GM21367 (cell line): ENCODE data around the gene ABHD12B.

Source experiments
- ATAC-seq: cut with Tn5 transposase; IDR thresholded peaks from one replicate; pipeline ENCODE4 v1.9.1; 2021; ENCODE audit not compliant: unreplicated experiment

The ABHD12B gene

GRCh38 chr14:50837850-50838470 is 33.9 kb upstream of the ABHD12B start:
- no peak for ATAC-seq

DNA sequence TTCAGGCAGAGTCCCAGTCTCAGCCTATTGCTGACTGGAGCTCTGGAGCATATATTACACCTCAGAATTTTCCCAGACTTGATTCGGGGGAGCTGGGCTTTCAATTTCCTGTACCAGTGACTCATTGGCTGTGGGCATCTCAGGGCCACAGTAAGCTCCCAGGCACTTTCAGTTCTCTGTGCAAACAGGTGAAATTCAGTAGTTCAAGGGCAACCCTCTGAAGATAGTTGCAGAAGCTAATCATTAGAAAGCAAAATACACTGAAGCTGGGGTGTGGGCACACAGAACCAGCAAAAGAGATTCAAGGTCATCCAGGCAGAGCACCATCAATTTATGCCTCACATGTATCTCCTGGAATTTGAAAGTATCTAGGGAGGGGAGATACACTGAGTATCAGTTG is 32.8 kb upstream of the ABHD12B start:
- ATAC-seq = no peak

DNA sequence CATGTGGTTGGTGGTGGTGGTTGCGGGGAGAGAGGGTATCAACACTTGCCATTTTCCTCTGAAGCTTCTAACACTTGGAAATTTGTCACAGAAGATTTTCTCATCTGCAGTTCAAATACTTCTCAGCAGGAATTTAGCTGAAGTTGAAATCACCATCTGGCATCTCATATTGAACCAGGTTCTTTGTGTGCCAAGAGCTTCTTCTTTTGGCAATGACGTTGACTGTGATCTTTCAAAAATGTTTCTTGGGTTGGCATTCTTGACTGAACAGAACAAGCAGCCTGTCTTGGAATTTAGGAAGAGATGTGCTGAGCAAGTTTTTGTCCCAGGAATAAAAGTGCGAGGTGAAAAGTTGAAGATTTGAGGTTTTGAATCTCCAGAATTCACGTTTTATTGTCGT is 32.2 kb upstream of the ABHD12B start:
- no peak for ATAC-seq

GRCh38 chr14:50844391-50844790 is 27.5 kb upstream of the ABHD12B start:
- no peak for ATAC-seq

DNA sequence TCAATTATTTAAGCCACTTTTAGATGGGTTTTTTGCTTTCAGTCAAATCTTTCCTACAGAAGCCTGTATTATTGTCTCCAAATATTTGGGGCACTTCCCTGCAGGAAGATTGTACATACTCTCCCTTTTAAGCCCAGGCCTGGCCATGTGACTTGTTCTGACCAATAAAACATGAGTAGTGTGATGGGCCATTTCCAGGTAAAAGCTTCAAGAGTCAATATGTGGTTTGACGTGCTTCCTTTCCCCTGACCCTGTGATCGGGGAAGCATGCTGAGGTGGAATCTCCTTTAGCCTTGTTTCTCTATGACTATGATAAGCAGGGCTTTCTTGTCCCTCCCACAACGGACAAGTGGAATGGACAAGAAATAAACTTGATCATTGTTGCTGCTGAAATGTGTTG is 26.7 kb upstream of the ABHD12B start:
- no peak for ATAC-seq

GRCh38 chr14:50846226-50846880 is 25.5 kb upstream of the ABHD12B start:
- ATAC-seq = no peak

GRCh38 chr14:50853891-50854290 is 18.0 kb upstream of the ABHD12B start:
- ATAC-seq = no peak

GRCh38 chr14:50854521-50854920 is 17.3 kb upstream of the ABHD12B start:
- ATAC-seq = no peak

- ATAC-seq = no peak
Measured at GRCh38 chr14:50855558-50855957, 16.3 kb upstream of the ABHD12B start.

DNA sequence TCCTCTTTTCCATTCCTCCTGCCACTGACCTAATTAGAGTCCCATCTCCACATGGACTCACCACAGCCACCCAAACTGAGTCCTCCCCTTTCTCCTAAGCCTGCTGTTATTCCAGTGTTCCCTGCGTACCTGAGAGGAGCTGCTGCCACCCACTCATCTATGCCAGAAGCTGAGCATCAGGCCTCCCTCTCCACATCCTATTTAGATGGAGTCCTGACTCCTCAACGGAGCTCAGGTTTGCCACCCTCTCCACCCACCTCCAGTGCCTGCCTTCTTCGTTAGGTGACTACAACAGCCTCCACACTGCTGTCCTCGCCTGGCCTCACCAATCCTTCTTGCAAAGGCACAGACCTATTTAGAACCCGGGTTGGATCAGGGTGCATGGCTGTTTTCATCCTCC is 15.2 kb upstream of the ABHD12B start:
- ATAC-seq = no peak

- ATAC-seq = no peak
Measured at GRCh38 chr14:50859296-50859624, 12.6 kb upstream of the ABHD12B start.

DNA sequence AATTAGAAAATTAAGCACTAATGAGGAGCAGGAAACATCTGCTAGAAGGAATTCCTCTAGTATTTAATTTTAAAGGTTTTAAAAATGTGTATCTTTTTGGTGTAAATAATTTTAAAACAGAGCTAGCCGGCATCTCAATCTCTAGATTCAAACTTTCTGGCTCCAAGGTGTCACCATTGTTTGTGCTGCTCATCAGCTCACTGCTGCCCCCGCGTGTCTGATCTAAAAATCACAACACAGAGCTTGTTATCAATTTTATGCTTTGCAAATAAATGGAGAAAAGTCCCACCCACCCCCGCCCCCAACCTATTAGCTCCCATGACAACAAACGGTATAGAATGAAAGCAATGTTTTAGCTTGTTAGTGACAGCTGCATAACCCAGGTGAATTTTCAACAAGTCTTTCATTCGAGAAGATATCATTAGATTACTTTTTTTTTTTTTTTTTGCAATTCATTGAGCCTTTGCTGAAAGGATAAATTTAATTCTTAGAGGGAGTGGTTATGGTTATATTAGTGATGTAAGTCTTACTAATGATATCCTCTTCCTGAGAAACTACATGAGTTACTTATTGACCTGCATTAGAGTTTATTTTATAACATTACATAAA is 11.3 kb upstream of the ABHD12B start:
- no peak for ATAC-seq

- no peak for ATAC-seq
Measured at GRCh38 chr14:50862036-50862570, 9.8 kb upstream of the ABHD12B start.

GRCh38 chr14:50864237-50864636 is 7.6 kb upstream of the ABHD12B start:
- ATAC-seq = no peak

GRCh38 chr14:50864946-50865345 is 6.9 kb upstream of the ABHD12B start:
- ATAC-seq = no peak

DNA sequence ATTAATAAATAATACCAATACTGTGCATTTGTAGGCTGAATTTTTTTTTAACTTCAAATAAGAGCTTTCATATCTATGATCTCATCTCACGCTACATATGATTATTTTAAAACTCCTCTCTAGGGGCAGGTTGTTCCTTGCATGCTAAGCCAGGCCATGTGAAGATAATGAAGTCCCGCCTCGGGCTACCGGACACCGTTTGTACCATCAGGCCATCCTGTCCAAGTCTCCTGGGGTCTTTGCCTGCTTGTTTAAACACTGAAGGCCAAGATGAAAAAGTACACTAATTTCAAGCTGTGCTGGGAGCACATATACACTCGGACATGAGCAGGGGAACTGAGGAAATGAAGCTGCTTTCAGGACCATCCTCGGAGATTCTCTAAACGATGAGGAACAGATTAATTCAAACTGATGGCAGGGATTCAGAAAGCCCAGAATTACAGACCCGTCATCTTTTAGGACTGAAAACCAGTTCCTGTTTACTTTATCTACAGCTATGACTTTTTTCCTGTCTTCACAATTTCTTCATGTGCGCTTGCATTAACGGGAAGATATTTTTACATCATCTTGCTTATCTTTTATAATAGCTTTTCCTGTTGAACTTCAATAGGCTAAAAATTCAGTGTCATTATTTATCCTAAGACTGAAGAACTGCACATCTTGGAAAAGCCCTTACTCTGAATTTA is 6.3 kb upstream of the ABHD12B start:
- ATAC-seq = no peak

GRCh38 chr14:50871228-50871627 is 625 bp upstream of the ABHD12B start:
- no peak for ATAC-seq

GRCh38 chr14:50874757-50875156 is 2.9 kb downstream of the ABHD12B start:
- ATAC-seq = no peak

GRCh38 chr14:50875359-50876070 is 3.7 kb downstream of the ABHD12B start:
- peak; percentile 88 for ATAC-seq

DNA sequence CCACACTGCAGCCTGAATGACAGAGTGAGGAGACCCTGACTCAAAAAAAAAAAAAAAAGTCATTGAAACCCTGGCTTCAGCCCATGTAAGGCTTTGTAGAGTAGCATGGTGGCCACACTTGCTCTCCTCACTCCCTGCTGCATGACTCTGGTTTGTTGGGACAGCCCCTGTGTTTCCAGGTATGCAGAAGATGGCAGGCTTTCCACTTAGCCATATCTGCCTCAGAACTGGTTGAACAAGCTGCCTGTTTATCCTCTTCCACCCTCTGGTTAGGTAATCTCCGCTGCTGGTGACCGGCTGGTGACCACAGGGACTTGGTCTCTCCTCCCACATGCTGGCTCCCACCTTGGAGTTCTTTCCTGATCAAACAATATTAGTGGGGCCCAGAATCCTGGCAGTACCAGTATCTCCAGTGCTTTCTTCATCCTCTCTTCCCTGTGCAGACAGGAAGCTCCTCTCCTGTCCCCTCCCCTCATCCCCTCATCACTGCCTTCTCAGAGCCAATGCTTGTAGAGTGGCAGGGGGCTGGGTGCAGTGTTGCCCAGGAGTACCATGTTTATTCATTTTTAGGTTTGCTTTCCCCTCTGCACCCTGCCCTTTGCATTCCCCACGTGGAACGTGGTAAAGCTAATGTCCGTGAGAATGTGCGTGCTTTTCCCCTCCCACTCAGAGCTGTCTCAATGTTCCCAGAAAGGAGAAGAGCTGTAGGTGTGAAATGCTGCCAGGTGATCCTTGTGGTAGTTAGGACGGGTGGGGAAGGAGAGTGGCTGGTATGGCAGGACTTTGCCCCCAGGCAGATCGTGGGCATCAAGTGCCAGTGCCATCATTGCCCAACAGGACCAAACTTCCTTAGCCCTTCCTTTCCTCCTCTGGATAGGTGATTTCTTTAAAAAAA is 11.3 kb downstream of the ABHD12B start:
- no peak for ATAC-seq
